ENCODE results near the gene KCNK1.

KCNK1 gene

DNA sequence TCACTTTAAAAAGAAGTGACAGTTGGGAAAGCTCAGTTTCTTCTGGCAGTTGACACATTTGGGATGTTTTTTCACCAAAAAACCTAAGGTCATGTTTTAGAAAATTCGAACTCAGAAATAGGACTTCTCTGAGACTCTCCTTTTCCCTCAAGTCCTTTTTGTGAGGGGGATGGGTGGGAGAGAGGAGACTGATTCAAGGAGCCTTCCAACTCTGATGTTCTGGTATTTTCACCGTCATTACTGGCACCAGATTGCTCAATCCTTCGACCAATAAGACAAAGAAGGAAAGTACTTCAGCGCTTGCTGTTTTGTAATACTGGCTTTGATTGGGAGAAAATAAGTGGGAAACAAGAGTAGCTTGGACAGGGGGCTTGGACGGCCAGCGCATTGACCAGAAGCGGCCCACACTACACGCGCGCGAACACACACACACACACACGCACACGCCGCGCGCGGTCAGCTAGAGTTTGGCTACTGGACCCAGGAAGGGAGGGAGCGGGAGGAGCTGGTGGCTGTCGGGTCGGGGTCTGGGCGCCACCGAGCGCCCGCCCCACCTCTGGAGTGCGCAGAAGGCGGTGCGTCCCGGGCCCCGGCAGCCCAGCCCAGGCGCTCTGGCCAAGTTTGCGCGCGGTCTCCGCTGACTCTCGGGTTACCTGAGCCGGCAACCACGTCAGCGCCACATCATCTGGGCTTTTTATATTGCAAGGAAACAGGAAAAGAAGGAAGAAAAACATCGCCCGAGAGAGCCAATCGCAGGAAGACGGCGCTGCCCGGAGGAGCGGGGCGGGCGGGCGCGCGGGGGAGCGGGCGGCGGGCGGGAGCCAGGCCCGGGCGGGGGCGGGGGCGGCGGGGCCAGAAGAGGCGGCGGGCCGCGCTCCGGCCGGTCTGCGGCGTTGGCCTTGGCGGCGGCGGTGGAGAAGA lies at the start of gene KCNK1:
TSS of gene KCNK1 (plus strand) at position 855 of the 921 bp plus-strand sequence. CDS start at position 921, 66 bp downstream.
- DNase-seq (ENCODE audit: low spot score) = no peak

DNA sequence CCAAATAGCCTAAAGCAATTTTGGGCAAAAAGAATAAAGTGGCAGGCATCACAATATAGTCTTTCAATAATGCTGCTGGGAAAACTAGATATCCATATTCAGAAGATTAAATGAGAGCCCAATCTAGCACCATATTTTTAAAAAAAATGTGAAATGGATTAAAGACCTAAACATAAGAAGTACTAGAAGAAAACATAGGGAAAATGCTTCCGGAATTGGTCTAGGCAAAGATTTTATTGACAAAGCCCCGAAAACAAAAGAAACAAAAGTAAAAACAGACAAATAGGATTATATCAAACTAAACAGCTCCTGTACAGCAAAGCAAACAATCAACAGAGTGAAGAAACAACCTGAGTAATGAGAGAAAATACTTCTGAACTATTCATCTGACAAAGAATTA lies 48.6 kb upstream of the KCNK1 start:
- DNase-seq (ENCODE audit: low spot score) = no peak

DNA sequence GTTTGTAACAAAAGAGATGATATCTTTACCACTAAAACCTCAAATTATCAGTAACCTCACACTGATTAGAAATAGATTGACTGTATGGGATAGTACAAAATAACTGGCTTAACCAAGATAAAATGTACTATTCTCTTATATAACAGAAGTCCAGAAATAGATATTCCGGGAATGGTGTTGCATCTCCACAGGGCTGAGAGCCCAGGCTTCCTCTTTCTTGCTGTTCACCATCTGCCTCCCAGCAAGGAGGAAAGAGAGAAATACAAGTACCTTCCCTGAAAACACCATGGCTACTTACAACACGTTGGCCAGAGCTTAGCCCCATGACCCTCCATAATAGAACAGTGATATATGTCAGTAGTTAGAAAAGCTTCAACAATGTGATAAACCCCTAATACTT lies 47.0 kb upstream of the KCNK1 start:
- no peak for DNase-seq (ENCODE audit: low spot score)

DNA sequence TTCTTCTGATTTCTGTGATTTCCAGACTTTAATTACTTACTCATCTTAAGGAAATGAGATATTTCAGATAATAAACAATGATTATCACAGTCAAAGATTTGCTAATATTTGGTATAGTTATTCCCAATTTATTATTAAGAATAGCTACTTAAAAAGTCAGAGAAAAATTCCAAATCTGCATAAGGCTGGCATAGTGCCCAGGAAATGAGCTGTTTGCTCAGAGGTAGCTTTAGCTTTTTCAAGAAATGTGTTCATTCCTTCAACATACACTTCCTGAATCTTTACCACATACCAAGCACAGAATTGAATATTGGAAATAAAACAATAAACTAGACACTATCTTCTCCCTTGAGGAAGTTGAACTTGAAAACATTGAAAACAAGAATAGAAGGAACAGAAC lies 44.3 kb upstream of the KCNK1 start:
- no peak for DNase-seq (ENCODE audit: low spot score)

DNA sequence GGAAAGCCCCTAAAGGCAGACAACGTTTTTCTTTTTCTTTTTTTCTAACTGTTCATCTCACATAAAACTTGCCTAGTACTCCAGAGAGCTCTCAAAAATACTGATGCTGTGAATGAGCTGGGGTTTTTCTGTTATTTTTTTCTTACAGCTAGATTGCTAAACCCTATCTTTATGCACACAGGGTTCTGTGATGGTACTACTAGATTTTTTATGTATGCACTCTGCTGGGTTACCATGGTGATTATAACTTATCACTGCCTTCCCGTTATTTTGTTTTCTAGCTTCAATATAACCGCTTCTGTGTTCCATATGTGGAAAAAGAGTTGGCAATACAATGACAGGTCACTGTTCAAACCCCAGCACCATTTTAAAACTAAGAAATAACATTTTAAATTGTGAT lies 43.7 kb upstream of the KCNK1 start:
- DNase-seq (ENCODE audit: low spot score) = no peak

DNA sequence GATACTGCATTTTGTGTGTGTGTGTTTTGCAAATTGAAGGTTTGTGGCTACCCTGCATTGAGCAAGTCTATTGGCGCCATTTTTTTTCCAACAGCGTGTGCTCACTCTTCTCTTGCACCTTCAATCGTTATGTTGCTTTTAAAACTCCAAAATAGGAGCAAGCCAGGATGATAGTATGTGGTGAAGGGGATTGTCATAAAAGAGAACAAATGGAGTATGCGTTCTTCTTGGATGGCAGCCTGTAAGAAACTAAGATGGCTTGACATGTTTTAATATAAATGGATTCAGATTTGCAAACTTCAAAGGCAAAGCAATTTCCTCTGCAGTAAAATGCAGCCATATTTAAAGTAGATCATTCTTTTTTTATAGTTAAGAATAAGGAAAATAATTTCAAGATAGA lies 43.2 kb upstream of the KCNK1 start:
- DNase-seq (ENCODE audit: low spot score) = no peak

DNA sequence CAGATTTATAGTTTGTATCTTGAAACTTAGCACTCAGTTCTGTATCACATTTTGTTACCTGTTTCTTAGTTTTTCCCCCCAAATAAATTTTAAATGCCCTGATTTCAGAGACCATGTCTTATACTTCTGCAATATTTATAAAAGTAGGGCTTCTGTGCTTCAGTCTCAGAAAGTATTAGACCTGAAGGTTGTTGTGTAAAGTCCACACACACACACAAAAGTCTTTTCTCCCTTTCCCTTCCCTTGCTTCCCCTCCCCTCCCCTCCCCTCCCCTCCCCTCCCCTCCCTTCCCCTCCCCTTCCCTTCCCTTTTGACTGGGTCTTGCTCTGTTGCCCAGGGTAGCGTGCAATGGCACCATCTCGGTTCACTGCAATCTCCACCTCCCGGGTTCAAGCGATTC lies 41.0 kb upstream of the KCNK1 start:
- no peak for DNase-seq (ENCODE audit: low spot score)

DNA sequence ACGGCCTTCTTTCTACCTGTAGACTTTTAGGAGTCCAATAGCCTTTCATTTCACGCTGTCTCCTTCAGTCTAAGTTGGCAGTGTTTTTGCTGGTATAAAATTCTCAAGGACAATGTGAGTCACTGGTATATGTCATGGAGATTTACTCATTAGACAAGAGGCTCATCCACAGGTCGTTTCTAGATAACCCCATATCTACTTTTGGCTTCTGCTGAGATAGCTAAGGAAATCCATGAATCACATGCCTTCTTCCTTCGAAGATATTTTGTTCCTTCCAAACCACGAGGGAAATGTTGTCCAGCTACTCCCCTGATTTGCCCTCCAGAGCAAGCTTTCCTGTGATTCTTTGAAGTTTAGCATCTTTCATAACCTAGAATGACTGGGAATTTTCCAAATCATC lies 38.5 kb upstream of the KCNK1 start:
- DNase-seq (ENCODE audit: low spot score) = no peak

DNA sequence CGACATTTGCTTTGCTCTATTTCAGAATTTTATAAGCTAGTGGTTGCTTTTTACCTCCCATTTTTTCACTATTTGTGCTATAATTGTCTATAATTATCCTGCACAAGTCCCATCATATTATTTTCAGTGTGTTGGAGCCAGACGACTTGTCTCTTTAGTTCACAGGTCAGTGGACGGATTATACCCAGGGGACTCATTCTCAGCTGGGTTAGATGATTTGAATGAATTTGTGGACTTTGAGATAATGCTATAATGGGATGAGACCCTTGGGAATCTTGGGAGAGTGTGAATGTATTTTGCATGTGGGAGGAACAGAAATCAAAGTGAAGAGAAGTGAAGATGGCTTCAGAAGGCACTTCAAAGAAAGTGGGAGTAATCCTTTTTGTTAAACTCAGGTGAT lies 31.5 kb upstream of the KCNK1 start:
- DNase-seq (ENCODE audit: low spot score) = no peak

DNA sequence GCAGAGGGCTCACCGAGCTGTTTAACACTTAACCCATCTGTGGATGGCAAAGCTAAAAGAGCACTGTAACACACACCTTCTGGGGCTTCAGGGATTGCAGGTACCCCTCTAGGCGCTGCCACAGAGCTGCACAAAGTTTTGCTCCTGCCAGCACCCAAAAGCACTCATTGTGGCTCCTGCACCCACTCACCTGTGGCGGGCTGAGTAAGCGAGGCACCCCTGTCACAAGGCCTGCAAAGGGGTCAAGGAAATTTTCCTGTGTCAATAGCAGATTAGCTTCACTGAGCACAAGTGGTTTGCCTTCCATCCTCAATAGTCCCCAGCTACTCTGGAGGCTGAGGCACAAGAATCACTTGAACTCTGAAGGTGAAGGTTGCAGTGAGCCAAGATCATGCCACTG lies 29.5 kb upstream of the KCNK1 start:
- no peak for DNase-seq (ENCODE audit: low spot score)

DNA sequence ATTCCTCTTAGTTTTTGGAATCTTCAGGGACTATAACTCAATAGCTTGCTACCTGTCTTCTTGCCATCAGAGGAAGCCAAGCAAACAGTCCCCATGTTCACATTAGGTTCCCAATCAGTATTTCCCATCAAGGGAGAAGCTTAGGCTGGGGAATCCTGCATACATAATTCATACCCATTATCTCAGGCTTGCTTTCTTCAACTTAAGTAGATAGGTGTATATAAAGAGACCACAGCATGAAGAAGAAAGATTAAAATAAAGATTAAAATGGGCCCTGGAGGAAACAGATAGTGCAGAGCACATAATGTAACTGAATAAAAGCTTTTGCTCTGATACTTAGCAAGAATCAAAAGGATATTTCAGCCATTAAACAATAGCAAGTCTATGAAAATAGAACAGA lies 29.0 kb upstream of the KCNK1 start:
- no peak for DNase-seq (ENCODE audit: low spot score)

DNA sequence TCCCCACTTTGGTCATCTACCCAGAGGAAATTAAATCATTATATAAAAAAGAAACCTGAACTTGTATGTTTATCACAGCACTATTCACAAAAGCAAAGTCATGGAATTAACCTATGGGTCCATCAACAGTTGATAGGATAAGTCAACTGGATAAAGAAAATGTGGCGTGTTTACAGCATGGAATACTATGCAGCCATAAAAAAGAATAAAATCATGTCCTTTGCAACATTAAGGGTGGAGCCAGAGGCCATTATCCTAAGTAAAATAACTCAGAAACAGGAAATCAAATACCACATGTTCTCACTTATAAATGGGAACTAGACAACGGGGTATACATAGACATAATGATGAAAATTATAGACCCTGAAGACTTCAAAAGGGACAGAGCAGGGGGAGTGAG lies 27.6 kb upstream of the KCNK1 start:
- DNase-seq (ENCODE audit: low spot score) = no peak

DNA sequence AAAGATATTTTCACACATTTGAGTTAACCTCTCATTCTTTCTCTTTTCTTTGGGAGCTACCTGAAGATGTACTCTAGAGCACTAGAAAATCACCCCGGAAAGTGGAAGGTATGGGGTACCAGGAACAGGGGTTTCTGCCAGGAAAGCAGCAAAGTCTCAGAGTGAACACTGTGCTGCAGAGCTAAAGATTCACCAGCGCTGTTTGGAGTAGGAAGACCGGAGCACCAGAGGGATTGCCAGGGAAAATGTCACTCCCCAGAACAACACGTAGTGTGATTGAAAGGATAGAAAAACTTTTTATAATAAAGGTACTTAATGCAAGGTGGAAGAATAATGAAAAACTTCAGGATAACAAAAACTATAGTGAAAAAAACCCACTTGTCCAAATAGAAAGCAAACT lies 26.7 kb upstream of the KCNK1 start:
- no peak for DNase-seq (ENCODE audit: low spot score)

DNA sequence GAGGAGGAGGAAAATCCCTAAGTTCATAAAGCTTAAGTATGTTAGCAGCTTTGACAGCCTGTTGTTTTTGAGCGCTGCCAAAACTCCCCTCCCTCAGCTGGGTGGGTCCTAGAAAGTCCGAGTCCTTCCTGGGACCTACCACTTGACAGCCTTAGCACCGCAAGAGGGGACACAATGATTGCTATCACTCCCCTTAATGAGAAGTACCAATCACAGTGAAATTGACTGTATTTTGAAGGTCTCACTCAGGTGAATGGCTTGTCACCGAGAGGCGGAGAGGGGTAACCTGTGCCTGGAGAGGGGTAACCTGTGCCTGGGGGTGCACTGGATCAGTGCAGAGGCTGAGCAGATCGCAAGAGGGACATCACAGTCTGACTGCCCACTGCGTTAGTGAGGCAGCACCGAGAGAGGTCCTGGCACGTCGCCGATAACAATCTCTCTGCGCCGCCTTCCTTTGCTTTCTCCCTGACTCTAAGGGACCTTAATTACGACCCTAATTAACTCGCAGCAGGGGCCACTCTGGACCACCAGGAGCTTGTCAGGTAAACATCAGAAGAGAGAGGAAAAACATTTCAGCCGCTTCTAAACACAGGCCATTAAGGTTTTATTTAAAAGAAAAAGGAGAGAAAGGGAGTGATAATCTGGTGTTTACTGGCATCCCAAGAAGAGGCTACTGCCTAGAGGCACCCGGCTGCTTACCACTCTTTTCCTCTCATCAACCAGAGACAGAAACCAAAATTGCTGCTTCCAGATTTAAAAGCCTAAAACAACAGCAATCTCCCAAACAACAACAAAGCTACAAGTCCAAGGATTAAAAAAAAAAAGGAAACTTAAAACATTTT lies 25.7 kb upstream of the KCNK1 start:
- no peak for DNase-seq (ENCODE audit: low spot score)

DNA sequence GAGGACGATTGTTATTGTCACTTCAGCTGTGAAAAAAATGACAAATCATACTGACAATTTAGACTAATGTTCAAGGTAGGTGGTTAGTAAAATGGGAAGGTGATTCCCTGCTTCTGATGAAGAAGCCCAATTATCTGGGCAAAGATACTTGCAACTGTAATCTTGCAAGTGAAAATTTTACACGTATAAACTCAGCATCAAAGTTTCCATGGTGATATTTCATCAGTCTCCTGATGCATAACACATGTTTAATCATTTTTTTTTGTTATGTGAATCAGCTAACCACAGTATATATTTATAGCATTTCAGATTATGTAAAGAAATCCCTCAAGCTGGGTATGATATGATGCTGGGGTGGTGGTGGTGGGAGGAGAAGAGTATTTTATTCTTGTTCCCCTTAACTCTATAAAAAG lies 16.4 kb upstream of the KCNK1 start:
- DNase-seq (ENCODE audit: low spot score) = peak; percentile 65

DNA sequence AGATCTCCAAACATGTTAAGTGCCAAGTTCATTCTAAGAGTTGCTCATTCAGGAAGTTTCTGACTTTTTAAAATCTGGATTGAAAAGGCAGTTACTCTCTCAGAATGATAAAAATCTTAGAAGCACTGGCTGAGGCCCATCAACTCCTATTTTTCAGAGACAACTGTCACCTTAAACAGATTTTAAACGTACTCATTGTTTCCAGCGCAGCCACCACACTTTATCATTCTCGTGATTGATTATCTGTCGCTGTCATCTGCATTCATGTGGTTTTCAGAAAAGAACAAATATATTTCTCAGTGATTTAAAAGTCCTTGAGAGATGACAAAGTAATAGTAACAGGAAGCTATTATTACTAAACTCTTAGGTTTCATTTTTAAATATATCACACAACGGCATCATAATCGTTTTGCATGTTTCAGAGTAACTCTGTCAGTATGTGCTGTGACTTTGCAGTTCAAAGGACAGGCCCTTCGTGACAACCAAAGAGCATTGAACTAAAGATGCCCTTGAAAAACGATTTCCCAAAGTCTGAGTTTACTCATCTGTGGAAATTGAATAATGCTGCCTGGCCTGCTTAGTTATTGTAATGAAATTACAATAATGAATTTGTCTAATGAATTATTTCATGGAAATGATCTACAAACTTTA lies 14.9 kb upstream of the KCNK1 start:
- peak; percentile 87 for DNase-seq (ENCODE audit: low spot score)

DNA sequence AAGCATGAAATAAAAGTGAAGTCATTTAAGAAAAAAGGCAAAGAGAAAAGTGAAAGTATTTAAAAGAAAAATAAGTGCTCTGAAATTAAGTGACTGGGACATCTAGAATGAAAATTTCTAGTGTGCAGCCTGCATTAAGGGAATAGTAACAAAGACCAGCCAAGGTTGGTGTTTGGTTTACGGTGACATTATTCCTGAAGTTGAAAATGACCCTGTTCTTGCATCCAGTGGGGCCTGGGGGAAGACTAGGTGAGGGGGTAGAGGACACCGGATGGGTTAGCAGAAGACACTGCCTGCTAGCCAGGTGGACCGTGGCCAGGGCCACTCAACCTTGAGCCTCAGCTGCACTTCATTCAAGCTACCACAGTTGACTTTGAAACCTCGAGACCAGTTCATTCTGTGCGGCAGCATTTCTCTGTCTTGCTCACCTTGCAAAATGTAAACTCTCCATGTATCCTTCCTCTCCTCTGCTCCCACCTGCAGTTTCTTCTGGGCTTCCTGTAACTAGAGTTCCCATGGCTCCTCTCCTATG lies 14.3 kb upstream of the KCNK1 start:
- DNase-seq (ENCODE audit: low spot score) = no peak

DNA sequence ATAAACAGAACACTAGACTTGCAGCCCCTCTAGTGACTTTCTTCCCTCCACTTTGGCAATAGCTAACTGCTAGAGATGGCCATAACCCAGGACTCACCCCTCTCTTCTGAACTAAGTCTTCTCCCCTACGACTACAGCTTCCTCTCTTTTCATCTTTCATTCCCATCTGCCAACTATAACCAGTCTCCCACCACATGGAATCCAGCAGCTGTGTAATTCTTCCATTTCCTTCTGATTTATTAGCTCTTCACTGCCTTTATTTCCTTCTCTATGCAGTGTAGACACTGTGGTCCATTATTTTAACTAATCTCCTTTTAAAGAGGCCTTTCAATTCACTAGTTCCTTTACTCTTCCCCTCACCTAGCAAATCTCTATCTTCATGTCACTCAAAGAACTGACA lies 13.4 kb upstream of the KCNK1 start:
- no peak for DNase-seq (ENCODE audit: low spot score)

DNA sequence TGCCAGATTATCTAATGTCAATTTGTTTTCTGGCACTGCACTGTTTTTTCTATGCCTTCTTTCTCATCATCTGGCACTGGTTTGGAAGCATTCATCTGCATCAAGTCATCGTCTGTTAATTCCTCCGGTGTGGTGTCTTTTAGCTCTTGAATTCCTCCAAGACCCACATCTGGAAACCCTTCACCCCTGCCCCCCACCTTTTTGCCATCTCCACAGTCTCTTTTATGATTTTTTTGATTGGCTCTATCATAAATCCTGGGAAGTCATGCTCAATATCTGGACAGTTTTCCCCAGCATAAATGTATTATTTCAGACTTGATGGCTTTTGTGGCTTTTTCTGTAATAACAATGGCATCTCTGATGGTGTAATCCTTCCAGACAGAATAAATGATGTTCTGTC lies 10.4 kb upstream of the KCNK1 start:
- no peak for DNase-seq (ENCODE audit: low spot score)

DNA sequence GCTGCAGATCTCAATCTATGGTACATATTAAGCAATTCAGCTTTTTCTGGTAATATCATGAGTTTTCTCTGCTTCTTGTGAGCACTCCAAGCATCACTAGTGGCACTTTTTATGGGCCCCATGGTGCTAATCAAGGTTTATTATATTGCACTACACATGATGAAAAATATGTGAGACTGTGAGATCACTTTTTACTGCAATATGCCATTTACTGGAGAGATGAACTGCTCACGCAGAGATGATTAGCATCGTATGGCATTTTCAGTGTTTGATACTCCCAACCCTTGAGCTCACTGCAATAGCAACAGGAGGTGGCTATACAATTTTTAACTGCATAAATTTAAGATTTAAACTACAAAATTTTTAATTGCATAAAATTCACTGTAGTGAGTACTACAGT lies 8.7 kb upstream of the KCNK1 start:
- no peak for DNase-seq (ENCODE audit: low spot score)

DNA sequence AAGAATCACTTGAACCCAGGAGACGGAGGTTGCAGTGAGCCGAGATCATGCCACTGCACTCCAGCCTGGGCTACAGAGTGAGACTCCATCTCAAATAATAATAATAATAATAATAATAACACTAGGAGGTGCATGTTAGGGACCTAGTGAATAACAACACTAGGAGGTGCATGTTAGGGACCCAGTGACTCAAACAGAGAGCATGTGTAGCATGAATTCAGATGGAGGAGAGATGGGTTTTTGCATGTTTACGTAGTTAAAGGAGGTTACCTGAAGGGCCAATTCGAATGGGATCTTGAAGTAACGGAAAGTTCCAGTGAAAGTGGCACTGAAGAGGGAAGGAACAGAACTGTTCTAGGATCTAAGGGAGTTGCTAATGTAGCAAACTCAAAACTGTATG lies 7.1 kb upstream of the KCNK1 start:
- DNase-seq (ENCODE audit: low spot score) = no peak

Data from activated CD4-positive, alpha-beta T cell treated with anti-CD3 and anti-CD28 coated beads, Interleukin-2, Interleukin-4, amounts not matched to agents 100 ng/mL and 50 ng/mL, durations not matched to agents 16 hours and 8 hours (primary cell).